H1 (cell line): Measurements from ENCODE around the gene PARD3. TPM values are rescaled to one million over a fixed set of nuclear protein-coding genes. Genes with fewer than 3 reads are reported as not detected.

Experiments
- GABPA ChIP-seq: IDR thresholded peaks from 2 replicates; pipeline ENCODE4 v1.6.1; 2011; ENCODE audit warnings: mild to moderate bottlenecking, low read length, moderate library complexity, borderline replicate concordance; ENCODE audit not compliant: insufficient read depth
- SIN3A ChIP-seq, 2 experiments: IDR thresholded peaks in 1 of 2; conservative IDR thresholded peaks in 1 of 2; 2 replicates each; pipeline ENCODE4 v1.6.1; 2011 to 2012; ENCODE audit warnings: low read length in 2 of 2, improper control_type of control experiment in 1 of 2, low read depth in 1 of 2, mild to moderate bottlenecking in 1 of 2
- polyA plus RNA-seq, 7 experiments: library from polyadenylated mRNA; depleted of rRNA in 3 of 7; stranded (reverse) in 5 of 7; unstranded in 2 of 7; fragments of >200 nt in 5 of 7; fragments of 200-250 nt in 2 of 7; gene quantifications; 1 replicate in 5 of 7; 2 replicates in 1 of 7; 4 replicates in 1 of 7; pipeline versions ENCODE4 v1.2.1 to v1.2.3, GENCODE V29; 2011 to 2013; ENCODE audit warnings: missing spikeins in 2 of 7, mixed read lengths in 2 of 7
- total RNA-seq: library from RNA; stranded (reverse); fragmentation: NEBNext Ultra II Directional; extraction: Animal tissue kit (Norgen Biotek cat#: 25700); gene quantifications from 2 replicates; pipeline ENCODE4 v1.2.1, GENCODE V29; 2021
- TF ChIP-seq, protein P1 (sequence below): IDR thresholded peaks from 2 replicates; pipeline ENCODE4 v1.6.1; 2011; ENCODE audit warnings: low read length, improper control_type of control experiment

Gene PARD3
- total and polyA plus RNA-seq, 2 of the 8 experiments (the other 6 are each of a cell fraction or from before 2014, with no cell fraction given), result 19.7 to 49.1 TPM

DNA sequence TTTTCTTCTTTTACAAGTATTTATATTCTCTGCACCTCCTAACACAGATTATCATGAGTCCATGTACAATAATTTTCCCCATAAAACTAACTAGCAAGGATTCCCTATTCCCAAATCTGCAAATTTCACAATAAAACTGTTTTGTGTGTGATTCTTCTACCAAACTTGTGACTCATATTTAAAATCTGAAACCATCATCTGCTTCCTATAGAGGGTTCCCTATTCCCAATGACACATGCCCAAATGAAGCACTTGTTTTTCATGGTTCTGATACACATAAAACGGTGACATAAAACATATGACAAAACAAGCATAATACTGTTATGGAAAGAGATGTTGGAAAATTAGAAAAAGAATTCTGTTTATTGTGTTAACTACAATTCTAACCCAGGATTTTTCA, 657.6 kb downstream of the PARD3 start (continued):
- TF ChIP-seq GABPA (no peak), SIN3A (conservative IDR thresholded peaks at IDR 0.05 in 1 of 2, IDR thresholded peaks at IDR 0.05 in 1 of 2; ENCODE audit: low read depth in 1 of 2, low read length in 2 of 2) (no peak)
- TF ChIP-seq, protein P1, sequence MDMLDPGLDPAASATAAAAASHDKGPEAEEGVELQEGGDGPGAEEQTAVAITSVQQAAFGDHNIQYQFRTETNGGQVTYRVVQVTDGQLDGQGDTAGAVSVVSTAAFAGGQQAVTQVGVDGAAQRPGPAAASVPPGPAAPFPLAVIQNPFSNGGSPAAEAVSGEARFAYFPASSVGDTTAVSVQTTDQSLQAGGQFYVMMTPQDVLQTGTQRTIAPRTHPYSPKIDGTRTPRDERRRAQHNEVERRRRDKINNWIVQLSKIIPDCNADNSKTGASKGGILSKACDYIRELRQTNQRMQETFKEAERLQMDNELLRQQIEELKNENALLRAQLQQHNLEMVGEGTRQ, result no peak
- TF ChIP-seq, all 59 proteins: peak for 0
